HG03558 (cell line): ENCODE data around the gene SREBF2.
"Not testable (repeated sequence)": the region's sequence is repeated elsewhere in the genome, so short reads cannot be mapped to it uniquely, and the experiment has no call there.

ENCODE experiments used
- ATAC-seq: cut with Tn5 transposase; IDR thresholded peaks from one replicate; pipeline ENCODE4 v1.9.1; 2021; ENCODE audit warnings: moderate number of reproducible peaks; ENCODE audit not compliant: unreplicated experiment; ENCODE audit errors: extremely low read depth

SREBF2 gene

DNA sequence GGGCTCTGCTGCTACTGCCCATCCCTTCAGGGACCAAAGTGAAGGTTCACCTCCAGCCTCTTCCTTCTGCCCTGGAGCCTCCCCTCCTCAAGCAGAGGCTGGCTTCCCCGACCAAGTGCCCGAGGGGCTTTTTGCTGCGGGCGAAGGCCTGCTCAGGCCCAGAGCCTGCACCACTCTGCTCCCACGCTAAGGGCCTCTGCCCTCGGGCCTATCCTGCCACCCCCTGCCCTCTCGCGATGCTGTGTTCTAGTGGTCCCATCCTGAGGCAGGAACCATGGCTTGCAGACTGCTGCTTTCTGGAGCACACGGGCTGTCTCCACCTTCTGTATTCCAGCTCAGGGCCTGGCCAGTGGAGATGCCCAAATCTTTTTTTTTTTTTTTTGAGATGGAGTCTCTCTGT lies 102.6 kb downstream of the SREBF2 start:
- no peak for ATAC-seq

DNA sequence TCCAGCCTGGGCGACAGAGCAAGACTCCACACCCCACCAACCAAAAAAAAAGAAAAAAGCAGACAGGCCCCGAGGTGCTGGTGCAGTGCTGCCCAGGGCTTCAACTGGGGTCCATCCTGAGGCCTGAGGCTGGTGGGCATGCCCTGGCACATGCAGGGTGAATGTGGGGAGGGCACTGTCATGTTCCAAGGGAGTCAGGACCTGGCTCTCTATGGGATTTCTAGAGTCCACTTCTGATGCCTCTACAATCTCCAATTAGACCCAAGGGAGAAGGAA lies 103.9 kb downstream of the SREBF2 start:
- no peak for ATAC-seq

DNA sequence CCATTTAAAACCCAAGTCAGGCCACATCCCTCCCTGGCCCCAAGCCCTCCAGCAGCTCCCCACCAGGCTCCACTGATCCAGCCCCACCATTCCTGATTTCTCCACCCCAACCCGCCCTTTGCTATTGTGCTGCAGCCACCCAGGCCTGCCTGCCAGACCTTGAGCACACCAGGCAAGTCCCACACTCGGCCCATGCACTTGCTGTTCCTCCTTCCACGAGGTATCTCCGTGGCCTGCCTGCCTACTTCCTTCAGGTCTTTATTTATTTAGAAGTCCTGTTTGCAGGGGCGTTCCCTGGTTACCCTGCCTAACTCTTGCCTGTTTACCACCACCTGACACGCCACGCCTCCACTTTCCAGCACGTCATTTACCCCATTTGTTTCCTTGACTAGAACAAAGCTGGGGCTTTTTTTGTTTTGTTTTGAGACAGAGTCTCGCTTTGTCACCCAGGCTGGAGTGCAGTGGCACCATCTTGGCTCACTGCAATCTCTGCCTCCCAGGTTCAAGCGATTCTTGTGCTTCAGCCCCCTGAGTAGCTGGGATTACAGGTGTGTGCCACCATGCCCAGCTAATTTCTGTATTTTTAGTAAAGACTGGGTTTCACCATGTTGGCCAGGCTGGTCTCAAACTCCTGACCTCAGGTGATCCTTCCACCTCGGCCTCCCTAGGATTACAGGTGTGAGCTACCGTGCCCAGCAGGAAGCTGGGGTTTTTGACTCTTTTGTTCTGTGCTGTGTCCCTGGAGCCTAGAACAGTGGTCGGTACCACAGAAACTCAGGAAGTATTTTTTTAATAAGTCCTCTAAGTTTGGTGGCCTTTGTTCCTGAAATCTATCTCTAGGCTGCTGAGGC lies 107.3 kb downstream of the SREBF2 start:
- peak; percentile 34 for ATAC-seq

DNA sequence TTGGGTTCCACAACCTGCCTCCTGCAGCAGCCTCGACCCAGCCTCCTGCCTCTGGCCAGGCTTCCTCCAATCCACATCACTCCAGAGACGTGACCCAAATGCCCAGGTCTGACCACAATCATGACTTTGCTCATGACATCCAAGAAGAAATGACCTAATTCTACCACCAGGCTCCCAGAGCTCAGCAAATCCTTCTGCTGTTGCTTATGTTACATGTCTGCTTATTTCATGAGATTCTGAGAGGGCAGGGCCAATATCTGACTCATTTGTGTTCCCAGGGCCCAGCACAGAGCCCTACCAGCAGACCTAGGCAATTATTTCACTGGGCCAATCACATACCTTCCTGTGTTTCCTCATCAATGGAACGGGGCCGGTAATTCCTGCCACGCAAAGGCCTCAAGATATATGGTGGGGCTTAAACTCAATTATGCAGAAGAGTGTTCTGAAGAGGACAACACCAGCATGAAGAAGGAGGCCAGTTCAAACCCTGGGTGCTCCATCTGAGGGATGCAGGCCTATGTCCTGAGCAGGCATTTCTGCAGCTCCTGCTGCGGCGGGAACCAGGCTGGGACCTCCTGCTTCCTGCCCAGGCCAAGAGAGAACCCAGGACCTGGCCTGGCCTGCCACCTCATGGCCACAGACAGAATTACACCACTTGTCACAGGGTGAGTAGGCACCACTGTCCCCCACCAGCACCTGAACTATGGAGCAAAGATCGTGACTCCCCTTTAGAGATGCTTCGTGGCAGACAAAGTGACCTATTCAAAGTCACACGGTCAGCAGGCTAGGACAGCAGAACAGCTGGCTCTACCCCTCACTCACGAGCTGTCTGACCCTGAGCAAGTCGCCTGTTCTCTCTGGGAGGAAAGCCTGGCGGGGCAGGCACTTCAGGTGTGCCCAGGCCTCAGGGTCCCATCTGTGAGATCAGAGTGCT lies 108.2 kb downstream of the SREBF2 start:
- no peak for ATAC-seq

DNA sequence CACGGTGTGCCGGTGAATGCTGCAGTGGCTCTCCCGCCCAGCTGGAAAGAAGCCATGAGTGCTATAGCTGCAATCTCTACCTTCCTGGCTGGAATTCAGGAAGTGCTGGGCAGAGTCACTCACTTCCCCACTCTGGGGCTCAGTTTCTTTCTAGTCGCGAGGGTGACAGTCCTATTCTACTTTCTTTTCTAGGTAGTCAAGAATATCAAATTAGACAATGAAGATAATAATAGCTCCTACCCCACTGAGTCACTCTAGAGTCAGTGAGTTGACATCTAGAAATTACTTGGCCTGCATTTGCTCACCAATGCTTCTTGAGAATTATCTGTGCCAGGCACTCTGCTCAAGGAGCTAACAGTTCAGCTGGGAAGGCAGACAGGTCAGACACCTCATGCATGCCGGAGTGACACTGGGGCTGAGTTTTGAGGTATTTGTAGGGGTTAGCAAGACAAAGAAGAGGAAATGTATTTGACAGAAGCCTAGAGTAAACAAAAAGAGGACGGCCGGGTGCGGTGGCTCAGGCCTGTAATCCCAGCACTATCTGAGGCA lies 110.8 kb downstream of the SREBF2 start:
- no peak for ATAC-seq

DNA sequence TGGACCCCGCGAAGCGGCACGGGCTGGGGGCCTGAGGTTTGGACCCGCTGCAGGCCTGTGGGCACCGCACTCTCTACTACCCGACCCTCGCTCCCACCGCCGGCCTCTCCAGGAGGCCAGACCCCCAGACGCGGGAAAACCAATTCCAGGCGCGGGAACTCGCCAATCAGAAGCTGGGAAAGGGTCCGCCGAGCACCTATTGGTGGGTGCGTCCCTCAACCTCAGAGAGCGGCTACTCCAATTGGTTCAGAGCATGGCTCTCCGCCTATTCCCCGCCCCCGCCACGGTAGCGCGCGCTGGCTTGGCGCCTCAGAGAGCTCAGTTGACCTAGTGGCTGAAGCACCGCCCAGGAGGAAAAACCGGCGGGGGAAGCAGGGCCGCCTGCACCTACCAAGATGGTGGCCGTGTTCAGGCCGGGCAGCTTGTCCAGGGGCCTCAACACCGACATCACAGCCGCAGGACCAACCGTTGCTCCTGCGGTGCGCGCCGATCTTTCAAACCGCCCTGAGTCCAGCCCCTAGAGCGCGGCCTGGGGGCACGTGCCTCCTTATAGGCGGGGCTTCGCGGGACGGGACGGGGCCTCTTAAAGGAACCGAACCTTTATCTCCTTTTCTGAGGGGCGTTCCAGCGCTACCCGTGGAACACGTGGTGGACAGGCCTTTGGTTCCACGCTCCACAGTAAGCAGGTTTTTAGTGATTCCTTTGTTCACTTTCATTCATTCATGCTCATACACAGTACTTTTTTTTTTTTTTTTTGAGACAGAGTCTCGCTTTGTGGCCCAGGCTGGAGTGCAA lies 113.9 kb downstream of the SREBF2 start, which contains the start of gene CENPM:
TSS of gene CENPM (minus strand) at position 524 of the 795 bp plus-strand sequence. CDS start at position 448, 76 bp downstream.
- peak; percentile 40 for ATAC-seq

DNA sequence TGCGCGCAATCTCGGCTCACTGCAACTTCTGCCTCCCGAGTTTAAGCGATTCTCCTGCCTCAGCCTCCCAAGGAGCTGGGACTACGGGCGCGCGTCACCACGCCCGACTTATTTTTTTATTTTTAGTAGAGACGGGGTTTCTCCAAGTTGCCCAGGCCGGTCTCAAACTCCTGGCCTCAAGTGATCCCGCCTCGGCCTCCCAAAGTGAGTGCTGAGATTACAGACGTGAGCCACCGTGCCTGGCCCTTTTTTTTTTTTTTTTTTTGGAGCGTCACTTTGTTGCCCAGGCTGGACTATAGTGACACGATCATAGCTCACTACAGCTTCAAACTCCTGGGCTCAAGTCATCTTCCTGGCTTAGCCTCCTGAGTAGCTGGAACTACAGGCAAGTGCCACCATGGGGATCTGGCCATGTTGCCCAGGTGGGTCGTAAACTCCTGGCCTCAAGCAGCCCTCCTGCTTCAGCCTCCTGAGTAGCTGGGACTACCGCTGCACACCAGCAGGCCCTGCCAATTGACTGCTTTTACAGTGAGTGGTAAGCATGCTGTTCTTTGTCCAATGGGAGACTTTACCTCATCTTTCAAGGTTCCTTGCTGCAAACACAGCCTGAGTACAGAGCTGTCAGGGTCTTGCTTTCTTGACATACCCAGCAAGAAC lies 114.6 kb downstream of the SREBF2 start:
- ATAC-seq, result no peak

DNA sequence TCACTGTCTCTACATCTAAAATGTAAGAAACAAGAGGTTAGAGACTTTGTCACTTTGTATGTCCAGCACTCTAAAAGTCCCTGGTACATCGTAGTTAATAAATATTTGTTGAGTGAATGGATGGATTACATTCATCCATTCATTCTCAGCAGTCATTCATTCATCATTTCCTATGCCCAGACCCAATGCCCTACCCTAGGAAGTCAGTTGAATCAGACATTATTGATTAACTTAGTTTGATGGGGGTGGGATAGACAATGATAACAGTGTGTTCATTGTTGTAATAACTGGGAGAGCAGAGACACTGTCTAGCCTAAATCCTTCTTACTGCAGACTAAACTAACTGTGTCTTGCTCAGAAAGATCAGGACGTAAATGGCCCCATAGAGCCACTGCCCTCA lies 115.2 kb downstream of the SREBF2 start:
- ATAC-seq, result no peak

DNA sequence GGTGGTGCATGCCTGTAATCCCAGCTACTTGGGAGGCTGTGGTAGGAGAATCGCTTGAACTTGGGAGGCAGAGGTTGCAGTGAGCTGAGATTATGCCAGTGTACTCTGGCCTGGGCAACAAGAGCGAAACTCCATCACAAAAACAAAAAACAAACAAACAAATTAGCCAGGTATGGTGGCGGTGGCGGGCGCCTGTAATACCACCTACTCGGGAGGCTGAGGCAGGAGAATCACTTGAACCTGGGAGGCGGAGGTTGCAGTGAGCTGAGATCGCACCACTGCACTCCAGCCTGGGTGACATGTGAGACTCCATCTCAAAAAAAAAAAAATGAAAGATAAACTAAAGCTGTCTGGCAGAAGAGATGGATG lies 116.0 kb downstream of the SREBF2 start:
- ATAC-seq, result not testable (repeated sequence)

DNA sequence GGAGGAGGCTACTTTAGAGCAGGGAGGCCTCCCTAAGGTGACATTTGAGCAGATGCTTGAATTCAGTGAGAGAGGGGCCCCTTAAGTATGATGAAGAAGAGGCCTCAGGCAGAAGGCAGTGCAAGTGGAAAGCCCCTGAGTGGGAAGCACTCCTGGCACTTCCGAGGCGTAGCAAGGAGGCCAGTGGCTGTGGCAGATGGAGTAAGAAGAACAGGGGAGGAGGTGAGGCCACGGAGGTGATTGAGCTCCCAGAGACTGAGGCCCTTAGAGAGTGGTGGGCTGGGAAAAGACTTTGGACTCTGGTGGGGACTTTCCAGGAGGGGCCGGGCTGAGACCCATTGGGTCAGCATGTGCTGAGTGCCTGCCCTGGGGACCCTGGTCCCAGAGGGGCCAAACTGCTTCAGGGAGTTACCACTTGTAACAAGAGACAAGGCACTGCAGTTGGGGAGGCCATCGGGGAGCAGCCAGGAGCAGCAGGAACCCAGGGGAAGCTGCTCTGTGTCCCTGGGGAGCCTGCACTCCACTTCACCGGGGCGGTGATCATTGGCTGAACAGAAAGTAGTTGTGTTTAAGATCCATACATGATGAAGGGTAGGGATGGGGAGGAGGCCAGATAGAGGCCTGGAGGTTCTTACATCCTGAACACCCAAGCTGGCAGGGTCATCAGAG lies 116.5 kb downstream of the SREBF2 start:
- ATAC-seq, result no peak

DNA sequence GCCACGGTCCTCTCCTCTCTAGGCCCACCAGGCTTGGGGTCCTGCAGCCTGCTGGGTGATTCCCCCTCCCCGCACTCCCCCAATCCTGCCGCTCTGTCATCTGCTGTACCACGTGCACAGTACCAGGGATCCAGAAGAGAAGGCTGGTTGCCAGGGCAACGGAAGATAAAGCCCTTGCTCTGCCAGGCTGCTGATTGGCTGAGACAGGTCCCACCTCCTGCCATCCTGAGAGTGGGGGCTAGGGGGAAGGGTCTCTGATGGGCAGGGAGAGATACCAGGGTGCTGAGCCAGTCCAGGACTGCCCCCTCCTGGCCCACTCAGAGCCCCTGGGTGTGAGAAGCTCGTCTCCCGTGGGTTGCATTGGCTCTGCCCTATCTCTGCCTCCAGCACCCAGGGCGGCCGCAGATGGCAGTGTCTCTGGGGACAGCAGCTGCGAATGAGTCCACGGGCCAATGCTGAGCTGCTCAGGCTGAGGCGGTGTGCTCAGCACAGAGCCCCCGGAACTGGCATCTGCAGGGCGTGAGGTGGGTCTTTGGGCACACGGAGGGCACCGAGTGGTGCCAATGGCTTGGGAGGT lies 119.1 kb downstream of the SREBF2 start, which contains the start of gene SMIM45:
TSS of gene SMIM45 (plus strand) at position 253 of the 577 bp plus-strand sequence.
- ATAC-seq, result no peak

DNA sequence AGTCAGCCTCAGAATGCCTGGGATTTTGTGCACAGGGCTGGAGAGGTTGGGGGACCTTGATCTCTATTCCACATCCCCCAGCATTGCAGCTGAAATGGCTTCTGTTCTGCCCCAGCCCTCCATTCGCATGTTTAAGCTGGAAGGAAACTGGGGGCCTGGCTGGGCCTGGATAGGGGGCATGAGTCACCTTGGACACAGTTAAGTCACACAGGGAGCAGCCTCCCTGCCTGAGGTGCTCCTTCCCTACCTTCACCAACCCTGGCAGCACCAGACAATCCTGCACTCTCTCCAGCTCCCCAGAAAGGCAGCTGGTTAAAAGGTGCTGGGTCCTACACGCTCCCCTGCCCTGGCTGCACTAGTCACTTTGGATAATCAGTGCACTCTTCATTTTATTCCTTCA lies 119.8 kb downstream of the SREBF2 start:
- no peak for ATAC-seq
